ENCODE data around the gene IKZF1. TPM values are rescaled to one million over a fixed set of nuclear protein-coding genes. Genes with fewer than 3 reads are reported as not detected.
A peak's percentile ranks its signal among the peaks of the same experiment; 100 is the strongest.

Gene IKZF1
- total and polyA plus RNA-seq, 9 of the 15 experiments (the other 6 are each of a cell fraction or from before 2014, with no cell fraction given): 12.6 to 85.3 (median 44.7) TPM

DNA sequence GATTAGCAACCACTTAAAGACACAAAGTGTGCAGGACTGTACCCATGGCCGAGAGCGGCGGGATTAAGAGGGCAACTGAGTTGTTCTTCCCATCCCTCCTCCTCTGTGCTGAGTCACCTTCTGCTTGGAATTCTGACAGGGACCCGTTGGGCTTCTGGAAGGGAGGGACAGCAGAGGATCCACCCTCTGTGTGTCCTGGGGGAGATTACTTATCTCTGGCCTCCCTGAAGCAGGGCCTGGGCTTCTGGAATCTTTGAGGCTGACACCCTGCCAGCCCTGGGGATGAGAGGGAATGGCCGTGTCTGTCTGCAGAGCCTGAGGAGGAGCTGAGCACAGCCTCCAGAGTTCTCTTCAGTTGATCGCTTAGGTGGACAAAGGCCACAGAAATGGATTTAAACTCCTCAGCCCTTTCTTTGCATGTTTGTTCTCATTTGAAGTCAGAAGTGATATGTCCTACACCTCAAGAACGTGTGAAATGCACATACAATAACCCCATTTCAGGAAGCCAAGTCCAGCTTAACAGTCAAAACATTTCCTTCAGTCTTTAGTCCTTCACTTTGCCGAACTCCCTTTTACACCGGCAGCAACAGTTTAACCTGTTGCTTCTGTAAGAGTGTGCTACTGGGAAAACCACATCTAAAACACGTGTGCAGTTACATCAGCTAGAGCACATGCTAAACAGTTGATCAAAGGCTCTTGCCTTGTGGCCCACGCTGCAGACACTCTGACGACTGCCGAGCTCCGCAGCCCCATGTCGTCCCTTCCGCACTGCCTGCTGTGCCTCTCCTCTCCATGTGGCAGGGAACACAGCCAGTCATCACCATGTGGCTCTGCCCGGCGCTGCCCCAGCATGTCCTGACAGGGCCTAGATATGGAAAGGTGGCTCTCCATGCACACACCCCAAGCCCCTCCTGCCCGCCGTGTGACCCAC, 55.7 kb downstream of the IKZF1 start:
- H3K79me2 ChIP-seq (ENCODE audit: control insufficient read depth, insufficient read depth, low read length): peaks cover 76% of the 10 kb centered on the region
- ATAC-seq: peak; percentile 64
- TF ChIP-seq HMGN3 (IDR thresholded peaks at IDR 0.05; ENCODE audit: borderline replicate concordance, extremely low read depth, insufficient read length, low read depth, low read length) (peak; percentile 46), SOX6 (IDR thresholded peaks at IDR 0.05) (peak; percentile 66; the same call in 1 of the 2 replicates), ZNF134 (CRISPR knock-in tag; conservative IDR thresholded peaks at IDR 0.05) (0 out of 2 replicates have a peak, but pooled peaks have one; percentile 14), GTF2A2 (tag; IDR thresholded peaks at IDR 0.05) (peak; percentile 51; the same call in 1 of the 2 replicates), RBM17 (IDR thresholded peaks at IDR 0.05; ENCODE audit: borderline replicate concordance, low read depth, low read length) (no peak), FOXA1 (IDR thresholded peaks at IDR 0.05; ENCODE audit: borderline replicate concordance) (no peak), PTBP1 (IDR thresholded peaks at IDR 0.05; ENCODE audit: low read depth, low read length) (no peak), CAMTA2 (CRISPR knock-in tag; conservative IDR thresholded peaks at IDR 0.05) (no peak), ZNF143 (CRISPR knock-in tag; IDR thresholded peaks at IDR 0.05) (no peak), HNRNPK (IDR thresholded peaks at IDR 0.05; ENCODE audit: low read depth, low read length, poor library complexity, severe bottlenecking) (no peak), TCF7 (IDR thresholded peaks at IDR 0.05; ENCODE audit: borderline replicate concordance) (no peak), MYBL2 (IDR thresholded peaks at IDR 0.05; ENCODE audit: low read depth) (no peak), MYBL2 (CRISPR knock-in tag; IDR thresholded peaks at IDR 0.05; ENCODE audit: borderline replicate concordance) (no peak)
- TF ChIP-seq, protein P1, sequence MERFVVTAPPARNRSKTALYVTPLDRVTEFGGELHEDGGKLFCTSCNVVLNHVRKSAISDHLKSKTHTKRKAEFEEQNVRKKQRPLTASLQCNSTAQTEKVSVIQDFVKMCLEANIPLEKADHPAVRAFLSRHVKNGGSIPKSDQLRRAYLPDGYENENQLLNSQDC (CRISPR knock-in tag; IDR thresholded peaks at IDR 0.05): no peak
- TF ChIP-seq, protein P2, sequence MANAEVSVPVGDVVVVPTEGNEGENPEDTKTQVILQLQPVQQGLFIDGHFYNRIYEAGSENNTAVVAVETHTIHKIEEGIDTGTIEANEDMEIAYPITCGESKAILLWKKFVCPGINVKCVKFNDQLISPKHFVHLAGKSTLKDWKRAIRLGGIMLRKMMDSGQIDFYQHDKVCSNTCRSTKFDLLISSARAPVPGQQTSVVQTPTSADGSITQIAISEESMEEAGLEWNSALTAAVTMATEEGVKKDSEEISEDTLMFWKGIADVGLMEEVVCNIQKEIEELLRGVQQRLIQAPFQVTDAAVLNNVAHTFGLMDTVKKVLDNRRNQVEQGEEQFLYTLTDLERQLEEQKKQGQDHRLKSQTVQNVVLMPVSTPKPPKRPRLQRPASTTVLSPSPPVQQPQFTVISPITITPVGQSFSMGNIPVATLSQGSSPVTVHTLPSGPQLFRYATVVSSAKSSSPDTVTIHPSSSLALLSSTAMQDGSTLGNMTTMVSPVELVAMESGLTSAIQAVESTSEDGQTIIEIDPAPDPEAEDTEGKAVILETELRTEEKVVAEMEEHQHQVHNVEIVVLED (CRISPR knock-in tag; IDR thresholded peaks at IDR 0.05): no peak; the same call in 1 of the 2 replicates
- TF ChIP-seq, protein P3, sequence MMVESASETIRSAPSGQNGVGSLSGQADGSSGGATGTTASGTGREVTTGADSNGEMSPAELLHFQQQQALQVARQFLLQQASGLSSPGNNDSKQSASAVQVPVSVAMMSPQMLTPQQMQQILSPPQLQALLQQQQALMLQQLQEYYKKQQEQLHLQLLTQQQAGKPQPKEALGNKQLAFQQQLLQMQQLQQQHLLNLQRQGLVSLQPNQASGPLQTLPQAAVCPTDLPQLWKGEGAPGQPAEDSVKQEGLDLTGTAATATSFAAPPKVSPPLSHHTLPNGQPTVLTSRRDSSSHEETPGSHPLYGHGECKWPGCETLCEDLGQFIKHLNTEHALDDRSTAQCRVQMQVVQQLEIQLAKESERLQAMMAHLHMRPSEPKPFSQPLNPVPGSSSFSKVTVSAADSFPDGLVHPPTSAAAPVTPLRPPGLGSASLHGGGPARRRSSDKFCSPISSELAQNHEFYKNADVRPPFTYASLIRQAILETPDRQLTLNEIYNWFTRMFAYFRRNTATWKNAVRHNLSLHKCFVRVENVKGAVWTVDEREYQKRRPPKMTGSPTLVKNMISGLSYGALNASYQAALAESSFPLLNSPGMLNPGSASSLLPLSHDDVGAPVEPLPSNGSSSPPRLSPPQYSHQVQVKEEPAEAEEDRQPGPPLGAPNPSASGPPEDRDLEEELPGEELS (CRISPR knock-in tag; IDR thresholded peaks at IDR 0.05; ENCODE audit: borderline replicate concordance): peak; percentile 80; the same call in 1 of the 2 replicates

More for the DNA sequence above, 55.7 kb downstream of the IKZF1 start:
- Histone ChIP-seq H3K9me3 (replicated peaks; ENCODE audit: control insufficient read depth, insufficient read depth, low read depth, low read length) (no peaks in the 10 kb centered on the region), H2AFZ (ENCODE audit: low read depth, low read length) (peak overlapping the region; percentile 17; the same call in 1 of the 2 replicates), H3K36me3 (ENCODE audit: control insufficient read depth, insufficient read depth, low read length) (peaks cover 68% of the 10 kb centered on the region), H3K27ac (ENCODE audit: extremely low read depth, low read depth, low read length) (peak overlapping the region; percentile 77), H3K27me3 (ENCODE audit: control insufficient read depth in 2 of 2, insufficient read depth in 2 of 2, low read length in 2 of 2) (no peaks in the 10 kb centered on the region), H3K4me3 (no peak overlapping the region), H3K9ac (ENCODE audit: insufficient read depth in 1 of 2, low read depth in 2 of 2, low read length in 2 of 2) (peak overlapping the region; percentile 61 to 83), H3K9me1 (ENCODE audit: control insufficient read depth, insufficient read depth, low read length) (no peaks in the 10 kb centered on the region), H3K4me2 (ENCODE audit: insufficient read depth, low read length) (peak overlapping the region; percentile 60), H4K20me1 (replicated peaks; ENCODE audit: control insufficient read depth, insufficient read depth, low read length) (no peaks in the 10 kb centered on the region), H3K4me1 (replicated peaks in 1 of 2; ENCODE audit: control insufficient read depth in 2 of 2, insufficient read depth in 2 of 2, low read length in 2 of 2) (peaks cover 49 to 72% of the 10 kb centered on the region in 2 experiments)
- peak; percentile 83 to 88 (median 86) for DNase-seq (ENCODE audit: extremely low read depth in 1 of 4, low spot score in 3 of 4)
- 25% methylated on average over 19 of the region's 20 CpGs for WGBS (ENCODE audit: insufficient coverage, low coverage, missing lambda C conversion rate)
- in situ Hi-C loops (cut with MboI) (loop anchor here (5.0 kb wide), 1 partner anchor 158 kb away; no protein-coding TSS in a partner anchor), intact Hi-C loops (cut with micrococcal nuclease) (loop anchor here (2.0 kb wide), 2 partner anchors 19 to 53 kb away; no protein-coding TSS in a partner anchor)
- FAIRE-seq: peak; percentile 78
- no TSS peak for BruUV-seq (replicated peaks)
- CTCF ChIA-PET (ENCODE audit: low intra/inter-chr PET ratio): interaction anchor here (0.6 kb wide), 1 partner anchor 29 kb away, joined by 3 read pairs; no protein-coding TSS in a partner anchor
- POLR2A ChIA-PET: interaction anchor here (0.8 kb wide), 1 partner anchor 14 kb away, joined by 3 read pairs; no protein-coding TSS in a partner anchor
